ENCODE data around the gene BCL2L12.

DNA sequence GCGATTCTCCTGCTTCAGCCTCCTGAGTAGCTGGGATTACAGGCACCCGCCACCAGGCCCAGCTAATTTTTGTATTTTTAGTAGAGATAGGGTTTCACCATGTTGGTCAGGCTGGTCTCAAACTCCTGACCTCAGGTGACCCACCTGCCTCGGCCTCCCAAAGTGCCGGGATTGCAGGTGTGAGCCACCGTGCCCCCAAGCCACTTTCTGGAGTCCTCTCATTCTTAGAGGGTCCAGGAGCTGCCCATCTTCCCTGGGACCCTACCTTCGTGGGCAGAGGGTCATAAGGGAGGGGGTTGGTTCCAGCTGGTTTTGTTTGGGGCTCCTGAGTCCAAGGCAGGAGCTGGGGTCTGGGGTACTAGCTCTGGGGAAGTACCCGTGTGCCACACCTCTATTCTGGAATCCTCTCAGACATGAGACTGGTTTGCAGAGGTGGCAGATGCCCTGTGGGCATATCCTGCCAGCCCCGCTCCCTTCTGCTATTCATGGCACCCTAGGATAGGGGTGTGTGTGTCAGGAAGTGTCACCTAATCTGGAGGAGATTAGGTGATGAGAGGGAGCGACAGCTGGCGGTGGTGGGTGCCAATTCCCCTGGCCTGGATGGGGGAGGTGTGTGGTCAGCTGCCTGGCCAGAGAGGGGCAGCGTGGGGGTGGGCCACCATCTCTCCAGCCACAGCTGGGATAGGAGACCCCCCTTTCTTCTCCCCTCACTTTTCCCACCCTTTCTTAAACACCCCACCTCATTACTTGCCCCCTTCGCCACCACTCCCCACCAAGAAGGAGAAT lies 13.4 kb downstream of the BCL2L12 start:
- TF ChIP-seq, protein P1, sequence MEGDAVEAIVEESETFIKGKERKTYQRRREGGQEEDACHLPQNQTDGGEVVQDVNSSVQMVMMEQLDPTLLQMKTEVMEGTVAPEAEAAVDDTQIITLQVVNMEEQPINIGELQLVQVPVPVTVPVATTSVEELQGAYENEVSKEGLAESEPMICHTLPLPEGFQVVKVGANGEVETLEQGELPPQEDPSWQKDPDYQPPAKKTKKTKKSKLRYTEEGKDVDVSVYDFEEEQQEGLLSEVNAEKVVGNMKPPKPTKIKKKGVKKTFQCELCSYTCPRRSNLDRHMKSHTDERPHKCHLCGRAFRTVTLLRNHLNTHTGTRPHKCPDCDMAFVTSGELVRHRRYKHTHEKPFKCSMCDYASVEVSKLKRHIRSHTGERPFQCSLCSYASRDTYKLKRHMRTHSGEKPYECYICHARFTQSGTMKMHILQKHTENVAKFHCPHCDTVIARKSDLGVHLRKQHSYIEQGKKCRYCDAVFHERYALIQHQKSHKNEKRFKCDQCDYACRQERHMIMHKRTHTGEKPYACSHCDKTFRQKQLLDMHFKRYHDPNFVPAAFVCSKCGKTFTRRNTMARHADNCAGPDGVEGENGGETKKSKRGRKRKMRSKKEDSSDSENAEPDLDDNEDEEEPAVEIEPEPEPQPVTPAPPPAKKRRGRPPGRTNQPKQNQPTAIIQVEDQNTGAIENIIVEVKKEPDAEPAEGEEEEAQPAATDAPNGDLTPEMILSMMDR (IDR thresholded peaks at IDR 0.05): no peak
- TF ChIP-seq POLR2A (IDR thresholded peaks at IDR 0.05): no peak

Measured in suprapubic skin (tissue), 3 donors.